CD1c-positive myeloid dendritic cell (primary cell): ENCODE results near the gene PRIMA1.

Experiments
- DNase-seq: peaks from one replicate; pipeline ENCODE4 v3.0.0-alpha.2; 2016; ENCODE audit errors: extremely low spot score

PRIMA1 gene

GRCh38 chr14:93712079-93712837 lies 76.0 kb downstream of the PRIMA1 start:
- no peak for DNase-seq

DNA sequence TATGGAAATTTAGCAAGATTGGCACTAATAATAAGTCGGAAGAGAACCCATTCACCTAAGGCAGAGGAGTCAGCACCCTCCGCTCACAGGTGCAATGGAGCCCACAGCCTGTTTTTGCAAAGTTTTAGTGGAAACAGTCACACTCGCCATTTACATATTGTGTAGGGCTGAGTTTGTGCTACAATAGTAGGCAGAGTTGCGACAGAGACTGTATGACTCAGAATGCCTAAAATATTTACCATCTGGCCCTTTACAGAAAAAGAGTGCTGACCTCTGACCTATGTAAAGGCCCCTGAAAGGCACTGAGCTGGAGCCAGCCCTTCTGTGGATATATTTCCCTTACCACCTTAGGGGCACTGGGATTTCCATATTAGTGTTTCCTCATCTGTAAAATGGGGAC lies 79.0 kb downstream of the PRIMA1 start:
- DNase-seq, result no peak

- DNase-seq, result no peak
Observed at GRCh38 chr14:93708800-93709199, 79.5 kb downstream of the PRIMA1 start.

DNA sequence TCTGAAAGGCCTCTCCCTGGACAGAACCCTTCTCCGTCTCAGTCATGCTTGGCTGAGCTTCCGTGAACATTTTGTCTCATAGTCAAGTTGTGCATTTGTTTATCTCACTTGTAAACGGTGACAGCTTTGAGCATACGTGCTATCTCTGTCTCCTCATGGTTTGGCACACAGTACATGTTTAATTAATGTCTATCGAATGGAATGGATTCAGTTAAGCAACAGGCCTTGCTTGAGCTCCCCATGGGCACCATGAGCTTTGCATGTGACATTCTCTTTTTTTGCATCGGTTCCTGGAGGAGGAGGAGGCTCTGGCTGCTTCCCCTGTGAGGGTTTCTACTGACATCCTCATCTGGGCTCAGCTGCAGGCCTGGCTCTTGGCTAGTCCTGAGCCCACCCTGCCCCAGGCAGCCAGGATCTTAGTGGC lies 80.0 kb downstream of the PRIMA1 start:
- DNase-seq, result no peak

GRCh38 chr14:93707475-93707874 lies 80.8 kb downstream of the PRIMA1 start:
- DNase-seq, result no peak

DNA sequence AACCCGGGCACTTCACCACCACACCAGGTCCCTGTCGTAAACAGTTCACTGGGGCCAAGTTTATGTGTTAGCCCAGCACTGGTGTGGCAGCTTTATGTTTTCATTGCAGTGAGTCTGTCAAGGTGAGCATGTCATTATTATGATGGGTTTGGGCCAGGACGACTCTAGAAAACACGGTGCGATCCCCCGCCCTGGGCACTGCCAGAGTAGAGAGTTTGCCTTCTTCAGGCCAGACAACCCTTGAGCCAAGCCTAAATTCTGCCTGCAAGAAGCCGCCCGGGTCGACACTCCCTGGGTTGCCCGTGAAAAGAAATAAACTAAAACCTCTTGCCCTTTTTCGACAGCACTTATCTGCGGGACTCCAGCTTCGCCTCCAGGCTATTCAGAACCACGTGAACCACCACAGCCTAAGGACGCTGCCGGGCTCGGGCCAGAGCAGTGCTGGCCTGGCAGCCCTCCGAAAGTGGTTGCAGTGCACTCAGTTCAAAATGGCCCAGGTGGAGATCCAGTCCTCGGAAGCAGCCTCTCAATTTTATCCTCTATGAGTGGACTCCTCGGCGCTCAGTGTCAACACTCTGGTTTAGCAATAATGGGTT lies 81.8 kb downstream of the PRIMA1 start:
- no peak for DNase-seq

GRCh38 chr14:93705513-93706156 lies 82.7 kb downstream of the PRIMA1 start:
- no peak for DNase-seq

- no peak for DNase-seq
Observed at GRCh38 chr14:93703941-93704340, 84.3 kb downstream of the PRIMA1 start.

GRCh38 chr14:93702946-93703345 lies 85.3 kb downstream of the PRIMA1 start:
- DNase-seq, result no peak

- DNase-seq, result no peak
Observed at GRCh38 chr14:93701562-93701961, 86.7 kb downstream of the PRIMA1 start.

GRCh38 chr14:93700928-93701327 lies 87.4 kb downstream of the PRIMA1 start:
- DNase-seq, result no peak

DNA sequence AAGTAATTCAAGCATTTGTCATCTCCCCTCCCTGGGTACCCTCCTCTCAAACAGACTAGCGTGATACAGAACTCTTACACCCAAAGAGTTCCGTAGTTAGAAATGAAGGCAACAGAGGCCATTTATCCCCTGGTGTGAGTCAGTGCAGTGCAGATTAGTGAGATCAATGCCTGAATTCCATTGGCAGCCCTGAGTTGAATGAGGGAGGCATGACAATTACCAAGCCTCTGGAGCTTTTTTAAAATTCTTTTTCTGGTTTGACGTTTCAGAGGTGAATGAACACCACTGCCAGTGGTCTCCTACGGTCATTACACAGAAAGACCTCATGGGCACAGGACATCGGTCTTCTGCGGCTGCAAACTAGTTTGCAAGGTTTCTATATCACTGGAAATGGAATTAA lies 94.4 kb downstream of the PRIMA1 start:
- no peak for DNase-seq

- no peak for DNase-seq
Observed at GRCh38 chr14:93691042-93691780, 97.1 kb downstream of the PRIMA1 start.

GRCh38 chr14:93690146-93690545 lies 98.1 kb downstream of the PRIMA1 start:
- DNase-seq, result no peak

DNA sequence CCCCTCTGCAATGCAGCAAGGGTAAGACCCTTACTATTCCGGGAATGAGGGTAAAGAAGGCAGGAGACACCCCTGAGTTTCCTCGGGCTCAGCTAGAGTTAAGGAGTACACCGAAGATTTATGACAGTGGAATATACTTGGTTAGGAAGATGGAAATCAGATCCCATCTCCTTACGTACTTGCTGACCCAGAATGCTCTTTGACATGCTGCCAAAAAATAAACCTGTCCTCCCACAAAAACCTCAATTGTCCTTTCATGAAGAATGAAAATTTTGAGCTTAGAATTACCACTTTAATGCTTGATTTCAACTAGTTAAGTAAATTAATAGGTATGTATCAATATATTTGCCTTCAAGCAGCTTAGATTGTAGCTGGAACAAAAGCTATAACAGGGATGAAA lies 99.5 kb downstream of the PRIMA1 start:
- no peak for DNase-seq

DNA sequence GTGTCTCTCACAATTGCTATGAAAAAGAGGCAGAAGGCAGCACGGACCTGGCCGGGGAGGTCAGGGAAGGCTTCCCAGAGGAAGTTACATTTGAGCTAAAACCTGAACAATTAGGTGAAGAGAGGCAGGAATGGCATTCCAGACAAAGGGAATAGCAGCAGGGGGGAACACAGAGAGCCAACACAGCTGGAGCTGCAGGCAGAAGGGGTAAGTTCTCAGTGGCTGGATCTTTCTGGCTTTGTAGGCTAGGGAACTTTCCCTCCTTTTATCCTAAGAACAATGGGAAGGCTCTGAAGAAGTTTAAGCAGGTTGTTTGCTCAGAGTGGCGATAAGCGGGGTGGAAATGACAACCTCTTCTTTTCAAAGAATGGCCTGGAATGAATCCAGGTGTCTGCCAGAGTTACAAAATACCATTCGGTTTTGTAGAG lies 100.0 kb downstream of the PRIMA1 start:
- no peak for DNase-seq

- no peak for DNase-seq
Observed at GRCh38 chr14:93686268-93686667, 102.0 kb downstream of the PRIMA1 start.

DNA sequence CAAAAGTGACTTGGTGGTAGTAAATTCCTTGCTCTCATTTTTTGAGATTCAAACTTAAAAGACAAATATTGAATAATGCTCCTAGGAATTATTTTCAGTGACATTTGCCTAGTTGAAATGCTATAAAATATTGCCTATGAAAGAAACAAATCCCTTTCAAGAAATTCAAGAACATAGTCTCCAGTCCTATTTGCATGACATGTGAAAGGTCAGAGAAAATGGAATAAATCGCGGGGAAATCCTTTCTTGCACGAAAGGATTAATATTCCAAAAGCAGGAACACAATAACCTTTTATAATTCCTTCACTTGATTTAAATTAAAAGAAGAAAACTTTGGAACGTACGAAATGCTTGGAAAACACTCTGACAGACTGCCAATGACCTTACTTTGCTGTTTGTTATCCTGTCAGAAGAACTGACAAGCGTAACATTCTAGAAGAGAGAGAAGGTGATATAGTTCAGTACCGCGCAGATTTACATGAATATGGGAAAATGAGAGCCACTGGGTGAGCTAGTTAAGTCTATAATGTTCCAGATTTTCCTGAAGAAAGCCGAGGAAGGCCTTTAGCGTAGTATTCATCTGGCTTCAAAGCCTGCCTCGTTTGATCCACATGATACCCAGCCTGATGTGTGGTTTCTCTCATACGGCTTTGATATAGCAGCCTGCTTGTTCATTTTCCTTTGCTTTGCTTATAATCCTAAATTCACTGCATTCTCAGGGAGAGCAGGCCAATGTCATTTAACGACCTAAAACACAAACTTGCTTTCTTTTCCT lies 103.0 kb downstream of the PRIMA1 start:
- DNase-seq, result no peak

GRCh38 chr14:93683226-93683625 lies 105.1 kb downstream of the PRIMA1 start:
- no peak for DNase-seq

- DNase-seq, result no peak
Observed at GRCh38 chr14:93682459-93682858, 105.8 kb downstream of the PRIMA1 start.

DNA sequence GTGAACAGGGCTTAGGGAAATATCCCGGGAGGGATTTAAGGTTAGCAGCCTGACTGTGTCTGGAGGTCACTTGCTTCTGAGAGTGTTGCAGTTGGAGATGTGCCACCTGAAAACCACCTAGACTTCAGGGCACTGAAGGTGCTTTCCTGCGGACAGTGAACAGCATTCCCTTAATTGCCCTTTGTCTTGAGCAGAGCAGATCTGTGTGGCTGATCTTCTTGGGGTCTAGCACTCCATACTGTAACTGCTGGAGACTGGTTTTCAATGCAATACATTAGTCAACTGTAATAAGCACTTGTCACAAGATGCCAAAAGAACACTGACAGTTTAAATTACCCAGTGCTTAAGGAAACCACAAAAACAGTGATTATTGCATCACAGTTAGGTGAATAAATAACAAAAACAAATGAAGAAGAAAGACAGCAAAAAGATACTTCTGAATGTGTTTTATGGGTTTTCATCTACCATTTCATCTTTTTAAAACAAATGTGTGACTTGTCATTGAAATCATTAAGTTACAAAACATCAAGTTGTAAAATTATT lies 111.8 kb downstream of the PRIMA1 start:
- DNase-seq, result no peak
